Gastrocnemius medialis (tissue), 4 donors: ENCODE results near the gene SIPA1L2. TPM values are rescaled to one million over a fixed set of nuclear protein-coding genes. Genes with fewer than 3 reads are reported as not detected.

Experiments
- ATAC-seq, 2 donors: fragments of 150-250 bp; one replicate each; pipeline ENCODE4 v1.9.1; 2016
- DNase-seq, 2 donors: peaks; one replicate each; pipeline ENCODE4 v3.0.0-alpha.2; 2019
- H3K27ac ChIP-seq, 4 donors: fragments of 200-600 bp; sonication (generic); 1 replicate in 1 of 4; 2 replicates in 3 of 4; pipeline ENCODE4 v1.5.1; 2016 to 2018; ENCODE audit warnings: mild to moderate bottlenecking in 2 of 4, moderate library complexity in 1 of 4
- H3K27me3 ChIP-seq, 3 donors: fragments of 200-600 bp; sonication (generic) in 2 of 3; 1 replicate in 1 of 3; 2 replicates in 2 of 3; pipeline versions ENCODE4 v1.5.1 to v1.6.0; 2016 to 2019; ENCODE audit warnings: mild to moderate bottlenecking in 1 of 3, moderate library complexity in 1 of 3
- H3K36me3 ChIP-seq, 2 donors: fragments of 200-600 bp; sonication (generic) in 1 of 2; one replicate each; pipeline ENCODE4 v1.5.1; 2017 to 2018
- H3K4me1 ChIP-seq, 2 donors: fragments of 200-600 bp; sonication (generic) in 1 of 2; one replicate each; pipeline ENCODE4 v1.5.1; 2016 to 2017; ENCODE audit warnings: mild to moderate bottlenecking in 2 of 2
- H3K4me3 ChIP-seq, 4 donors: fragments of 200-600 bp; sonication (generic) in 3 of 4; 1 replicate in 1 of 4; 2 replicates in 3 of 4; pipeline ENCODE4 v1.5.1; 2016 to 2019; ENCODE audit warnings: mild to moderate bottlenecking in 2 of 4
- H3K9me3 ChIP-seq, 3 donors: fragments of 200-600 bp; sonication (generic) in 2 of 3; 1 replicate in 1 of 3; 2 replicates in 2 of 3; pipeline ENCODE4 v1.5.1; 2016 to 2019
- POLR2A ChIP-seq, 2 donors: fragments of 450-650 bp; IDR thresholded peaks; one replicate each; pipeline ENCODE4 v1.6.1; 2017; ENCODE audit warnings: antibody characterized with exemption in 2 of 2, mild to moderate bottlenecking in 2 of 2, moderate library complexity in 2 of 2
- in situ Hi-C, 4 donors: fragments of 200-750 bp; cut with MboI; loops; one replicate each; pipeline versions ENCODE4 v1.15.0 to v1.8.0; 2017; ENCODE audit warnings: low sequenced_read_pairs in 4 of 4
- intact Hi-C: fragments of 100-400 bp; cut with DNase I; formaldehyde crosslinking; loops from one replicate; pipeline ENCODE4 v1.15.1; 2023; ENCODE audit warnings: low total_unique reads
- total RNA-seq, 4 donors: library from RNA; depleted of rRNA; stranded (reverse); fragments of >200 nt; gene quantifications; one replicate each; pipeline versions ENCODE4 v1.1.0 to v1.2.3, GENCODE V29; 2016
- TF ChIP-seq, protein P1 (sequence below), 5 experiments: fragments of 450-650 bp in 3 of 5; fragments of 200-600 bp in 2 of 5; sonication (generic) in 2 of 5; IDR thresholded peaks in 4 of 5; conservative IDR thresholded peaks in 1 of 5; 1 replicate in 4 of 5; 2 replicates in 1 of 5; pipeline ENCODE4 v1.5.1; 2016 to 2019; ENCODE audit warnings: antibody characterized with exemption in 5 of 5, mild to moderate bottlenecking in 3 of 5, moderate library complexity in 3 of 5

SIPA1L2 gene
- total RNA-seq, 4 donors from 2014 or later: 3.1 to 22.7 (median 3.9) TPM

DNA sequence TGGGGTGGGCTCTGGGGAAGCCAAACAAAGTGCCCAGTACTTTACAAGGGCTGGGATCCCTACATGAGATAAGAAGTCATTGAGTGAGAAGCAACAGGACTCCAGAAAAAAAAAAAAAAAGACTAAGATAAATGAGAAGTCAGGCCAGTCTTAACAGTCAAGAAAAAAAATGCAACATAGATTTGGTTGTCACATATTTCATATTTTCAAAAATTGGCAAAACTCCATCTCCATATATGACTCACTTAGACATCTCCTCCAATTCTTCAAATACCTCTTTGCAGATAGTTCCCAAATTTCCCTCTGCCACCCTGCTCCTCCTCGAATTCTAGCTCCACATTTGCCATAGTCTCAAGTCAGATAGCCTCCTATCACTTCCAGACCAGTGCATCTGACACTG is 20.9 kb upstream of the SIPA1L2 start:
- Histone ChIP-seq H3K4me1 (no peaks in the 10 kb centered on the region), H3K36me3 (no peaks in the 10 kb centered on the region), H3K27me3 (no peaks in the 10 kb centered on the region), H3K9me3 (no peaks in the 10 kb centered on the region), H3K4me3 (no peak overlapping the region), H3K27ac (no peak overlapping the region)
- DNase-seq (no peak), ATAC-seq (no peak)
- TF ChIP-seq, protein P1, sequence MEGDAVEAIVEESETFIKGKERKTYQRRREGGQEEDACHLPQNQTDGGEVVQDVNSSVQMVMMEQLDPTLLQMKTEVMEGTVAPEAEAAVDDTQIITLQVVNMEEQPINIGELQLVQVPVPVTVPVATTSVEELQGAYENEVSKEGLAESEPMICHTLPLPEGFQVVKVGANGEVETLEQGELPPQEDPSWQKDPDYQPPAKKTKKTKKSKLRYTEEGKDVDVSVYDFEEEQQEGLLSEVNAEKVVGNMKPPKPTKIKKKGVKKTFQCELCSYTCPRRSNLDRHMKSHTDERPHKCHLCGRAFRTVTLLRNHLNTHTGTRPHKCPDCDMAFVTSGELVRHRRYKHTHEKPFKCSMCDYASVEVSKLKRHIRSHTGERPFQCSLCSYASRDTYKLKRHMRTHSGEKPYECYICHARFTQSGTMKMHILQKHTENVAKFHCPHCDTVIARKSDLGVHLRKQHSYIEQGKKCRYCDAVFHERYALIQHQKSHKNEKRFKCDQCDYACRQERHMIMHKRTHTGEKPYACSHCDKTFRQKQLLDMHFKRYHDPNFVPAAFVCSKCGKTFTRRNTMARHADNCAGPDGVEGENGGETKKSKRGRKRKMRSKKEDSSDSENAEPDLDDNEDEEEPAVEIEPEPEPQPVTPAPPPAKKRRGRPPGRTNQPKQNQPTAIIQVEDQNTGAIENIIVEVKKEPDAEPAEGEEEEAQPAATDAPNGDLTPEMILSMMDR (IDR thresholded peaks at IDR 0.05 in 4 of 5, conservative IDR thresholded peaks at IDR 0.05 in 1 of 5): no peak
- no peak for TF ChIP-seq POLR2A (IDR thresholded peaks at IDR 0.05)
- in situ Hi-C loops: no loop called here
- intact Hi-C loops: no loop called here

GRCh38 chr1:232650418-232650817 is 20.5 kb upstream of the SIPA1L2 start:
- Histone ChIP-seq H3K36me3 (no peaks in the 10 kb centered on the region), H3K9me3 (no peaks in the 10 kb centered on the region), H3K27ac (no peak overlapping the region), H3K4me3 (no peak overlapping the region), H3K27me3 (no peaks in the 10 kb centered on the region), H3K4me1 (no peaks in the 10 kb centered on the region)
- intact Hi-C loops (no loop called here), in situ Hi-C loops (no loop called here)
- no peak for DNase-seq
- TF ChIP-seq, protein P1 (IDR thresholded peaks at IDR 0.05 in 4 of 5, conservative IDR thresholded peaks at IDR 0.05 in 1 of 5): no peak
- TF ChIP-seq POLR2A (IDR thresholded peaks at IDR 0.05): no peak
- ATAC-seq: no peak

DNA sequence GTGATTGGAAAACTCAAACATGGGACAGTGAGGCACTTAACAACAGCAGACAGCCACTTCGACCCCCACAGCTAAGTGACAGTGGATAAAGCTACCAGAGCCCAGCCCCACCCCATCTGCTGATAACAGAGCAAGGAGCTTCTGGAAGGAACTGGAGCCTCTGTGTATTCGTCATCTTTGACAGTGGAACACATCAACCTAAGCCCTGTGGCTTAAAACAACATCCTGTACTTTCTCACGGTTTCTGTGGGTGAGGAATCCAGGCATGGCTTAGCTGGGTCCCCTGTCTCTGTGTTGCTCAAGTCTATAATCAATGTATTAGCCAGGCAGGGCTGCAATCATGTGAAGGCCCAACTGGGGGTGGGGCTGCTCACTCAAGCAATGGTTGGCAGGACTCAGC is 18.4 kb upstream of the SIPA1L2 start:
- intact Hi-C loops: no loop called here
- ATAC-seq: no peak
- Histone ChIP-seq H3K36me3 (no peaks in the 10 kb centered on the region), H3K4me1 (no peaks in the 10 kb centered on the region), H3K9me3 (no peaks in the 10 kb centered on the region), H3K27ac (no peak overlapping the region), H3K27me3 (no peaks in the 10 kb centered on the region), H3K4me3 (no peak overlapping the region)
- in situ Hi-C loops: loop anchor here in 3 of 4 donors (25.0 kb wide), 3 partner anchors 314 to 786 kb away; partner anchors contain the start of gene NTPCR (in 2 of the 3)
- no peak for TF ChIP-seq POLR2A (IDR thresholded peaks at IDR 0.05)
- TF ChIP-seq, protein P1 (IDR thresholded peaks at IDR 0.05 in 4 of 5, conservative IDR thresholded peaks at IDR 0.05 in 1 of 5): no peak
- no peak for DNase-seq

DNA sequence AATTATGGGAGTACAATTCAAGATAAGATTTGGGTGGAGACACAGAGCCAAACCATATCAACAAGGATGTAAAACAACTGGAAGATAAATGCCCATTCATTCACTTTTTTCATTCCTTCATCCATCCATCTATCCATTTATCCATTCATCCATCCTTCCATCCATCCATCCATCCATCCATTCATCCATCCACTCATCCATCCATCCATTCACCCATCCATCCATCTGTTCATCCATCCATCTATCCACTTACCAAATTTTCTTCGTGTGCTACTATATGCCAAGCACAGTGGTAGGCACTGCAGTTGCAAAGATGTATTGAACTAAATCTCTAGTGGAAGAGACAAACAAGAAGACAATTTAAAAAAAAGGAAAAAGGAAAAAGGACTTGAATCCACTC is 14.3 kb upstream of the SIPA1L2 start:
- intact Hi-C loops: no loop called here

More for the DNA sequence above, 14.3 kb upstream of the SIPA1L2 start:
- no peak overlapping the region for H3K4me3 ChIP-seq
- in situ Hi-C loops: loop anchor here in 3 of 4 donors (25.0 kb wide), 3 partner anchors 318 to 782 kb away; partner anchors contain the start of gene NTPCR (in 2 of the 3)
- H3K36me3 ChIP-seq: no peaks in the 10 kb centered on the region
- H3K9me3 ChIP-seq: no peaks in the 10 kb centered on the region
- ATAC-seq (no peak), DNase-seq (no peak)
- H3K27ac ChIP-seq: no peak overlapping the region
- no peaks in the 10 kb centered on the region for H3K4me1 ChIP-seq
- no peak for TF ChIP-seq POLR2A (IDR thresholded peaks at IDR 0.05)
- TF ChIP-seq, protein P1 (IDR thresholded peaks at IDR 0.05 in 4 of 5, conservative IDR thresholded peaks at IDR 0.05 in 1 of 5): no peak
- H3K27me3 ChIP-seq: no peaks in the 10 kb centered on the region
